Central memory CD8-positive, alpha-beta T cell (primary cell): ENCODE measurements around the gene LASP1NB.
"Not testable (repeated sequence)": the region's sequence is repeated elsewhere in the genome, so short reads cannot be mapped to it uniquely, and the experiment has no call there.

ENCODE experiments used
- ATAC-seq: fragments of 150-1000 bp; cut with Tn5 transposase; replicated peaks from 2 replicates; pipeline ENCODE4 v1.10.0; 2022; ENCODE audit warnings: mild to moderate bottlenecking, moderate FRiP score, moderate number of reproducible peaks; ENCODE audit not compliant: poor library complexity, severe bottlenecking; ENCODE audit errors: extremely low read depth
- DNase-seq, 2 donors: peaks; one replicate each; pipeline ENCODE4 v3.0.0; 2021; ENCODE audit warnings: low spot score in 2 of 2
- H3K27ac Mint-ChIP-seq: one replicate; pipeline ENCODE4 v1.8.0; 2022; ENCODE audit warnings: low read depth, mild to moderate bottlenecking, moderate library complexity, mixed read lengths
- H3K27me3 Mint-ChIP-seq: one replicate; pipeline ENCODE4 v1.8.0; 2022; ENCODE audit warnings: mixed read lengths
- H3K36me3 Mint-ChIP-seq: one replicate; pipeline ENCODE4 v1.8.0; 2022; ENCODE audit warnings: mild to moderate bottlenecking, moderate library complexity, mixed read lengths; ENCODE audit not compliant: insufficient read depth
- H3K4me1 Mint-ChIP-seq: one replicate; pipeline ENCODE4 v1.8.0; 2022; ENCODE audit warnings: mixed read lengths
- H3K4me3 Mint-ChIP-seq: one replicate; pipeline ENCODE4 v1.8.0; 2022; ENCODE audit warnings: mild to moderate bottlenecking, moderate library complexity, mixed read lengths
- H3K9me3 Mint-ChIP-seq: one replicate; pipeline ENCODE4 v1.8.0; 2022; ENCODE audit warnings: mixed read lengths

LASP1NB gene

GRCh38 chr17:38926293-38927070 is 1.1 kb downstream of the LASP1NB start:
- peak overlapping the region; percentile 66 for H3K27ac Mint-ChIP-seq

GRCh38 chr17:38930782-38931181 is 5.4 kb downstream of the LASP1NB start:
- not testable (repeated sequence) for DNase-seq, H3K36me3 Mint-ChIP-seq, H3K27ac Mint-ChIP-seq, H3K4me3 Mint-ChIP-seq, H3K27me3 Mint-ChIP-seq, ATAC-seq, H3K9me3 Mint-ChIP-seq
- H3K4me1 Mint-ChIP-seq, result peaks cover 14% of the 10 kb centered on the region

More at GRCh38 chr17:38926293-38927070, 1.1 kb downstream of the LASP1NB start:
- Mint-ChIP-seq H3K36me3 (peaks cover 7% of the 10 kb centered on the region), H3K4me3 (peak overlapping the region; percentile 59), H3K4me1 (peaks cover 38% of the 10 kb centered on the region), H3K9me3 (no peaks in the 10 kb centered on the region), H3K27me3 (no peaks in the 10 kb centered on the region)
- ATAC-seq, result no peak
- DNase-seq, result no peak

DNA sequence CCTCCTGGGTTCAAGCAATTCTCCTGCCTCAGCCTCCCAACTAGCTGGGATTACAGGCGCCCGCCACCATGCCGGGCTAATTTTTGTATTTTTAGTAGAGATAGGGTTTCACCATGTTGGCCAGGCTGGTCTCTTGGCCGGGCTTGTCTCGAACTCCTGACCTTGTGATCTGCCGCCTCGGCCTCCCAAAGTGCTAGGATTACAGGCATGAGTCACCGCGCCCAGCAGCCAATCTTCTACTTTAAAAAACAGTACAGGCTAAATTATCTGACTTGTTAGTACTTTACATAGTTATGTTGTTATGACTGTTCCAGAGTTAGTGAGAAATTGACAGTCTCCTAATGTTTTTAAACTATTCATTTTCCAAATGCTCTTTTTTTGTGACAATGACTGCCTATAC is 8.5 kb downstream of the LASP1NB start:
- DNase-seq, H3K9me3 Mint-ChIP-seq, H3K27me3 Mint-ChIP-seq, H3K36me3 Mint-ChIP-seq, H3K27ac Mint-ChIP-seq, ATAC-seq, H3K4me3 Mint-ChIP-seq, H3K4me1 Mint-ChIP-seq: not testable (repeated sequence)

DNA sequence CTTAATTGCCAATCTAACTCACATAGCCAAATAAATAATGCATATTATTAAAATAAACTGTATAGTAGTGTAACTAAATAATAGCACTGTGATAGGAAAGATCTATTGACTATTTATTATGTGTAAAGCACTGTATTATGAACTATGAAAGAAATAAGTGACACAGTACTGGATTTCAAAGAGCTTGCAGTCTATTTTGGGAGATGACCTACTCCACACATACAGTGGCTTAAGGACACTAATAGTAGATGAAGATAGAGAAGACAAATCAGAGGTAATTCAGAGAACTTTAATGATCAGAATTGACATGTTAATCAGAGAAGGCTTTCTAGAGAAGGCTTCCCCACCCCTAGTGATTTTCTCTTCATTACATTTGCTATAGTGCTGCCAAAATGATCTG is 14.6 kb downstream of the LASP1NB start:
- Mint-ChIP-seq H3K27me3 (no peaks in the 10 kb centered on the region), H3K36me3 (no peaks in the 10 kb centered on the region), H3K27ac (no peak overlapping the region), H3K4me3 (no peak overlapping the region), H3K4me1 (no peaks in the 10 kb centered on the region), H3K9me3 (no peaks in the 10 kb centered on the region)
- no peak for ATAC-seq
- DNase-seq, result no peak

- Mint-ChIP-seq H3K9me3 (no peaks in the 10 kb centered on the region), H3K4me3 (no peak overlapping the region), H3K36me3 (no peaks in the 10 kb centered on the region), H3K27me3 (no peaks in the 10 kb centered on the region), H3K4me1 (no peaks in the 10 kb centered on the region), H3K27ac (no peak overlapping the region)
- DNase-seq, result no peak
- ATAC-seq, result no peak
Observed at GRCh38 chr17:38940404-38940803, 15.0 kb downstream of the LASP1NB start.

DNA sequence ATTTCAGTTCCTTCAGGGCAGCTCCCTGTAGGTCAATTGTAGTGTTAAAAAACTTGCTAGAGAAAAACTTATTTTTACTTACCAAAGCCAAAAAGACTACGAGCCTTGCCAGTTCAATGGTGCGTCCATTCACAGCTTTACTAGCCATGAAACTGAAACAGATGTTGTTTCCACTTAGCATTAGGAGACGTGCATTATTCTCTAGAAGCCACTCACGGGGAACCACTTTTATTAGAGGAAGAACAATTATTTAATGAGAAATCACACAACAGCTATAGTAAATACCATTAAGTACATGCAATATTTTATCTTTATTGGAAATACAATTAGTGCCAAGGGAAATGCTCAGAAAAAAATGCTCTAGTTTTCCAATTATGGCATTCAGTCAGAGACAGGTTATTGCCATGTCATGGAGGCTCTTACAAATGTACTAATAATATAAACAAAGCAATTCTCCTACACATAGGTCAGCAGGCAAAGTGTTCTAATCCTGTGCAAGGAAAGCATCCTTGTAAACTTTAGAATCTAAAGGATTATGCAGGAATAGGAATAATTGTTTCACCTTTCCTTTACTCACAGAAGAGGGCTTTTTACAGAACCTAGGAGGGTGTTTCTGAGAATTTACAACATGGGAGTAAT is 17.4 kb downstream of the LASP1NB start:
- Mint-ChIP-seq H3K27ac (no peak overlapping the region), H3K27me3 (no peaks in the 10 kb centered on the region), H3K4me1 (no peaks in the 10 kb centered on the region), H3K9me3 (no peaks in the 10 kb centered on the region), H3K36me3 (no peaks in the 10 kb centered on the region), H3K4me3 (no peak overlapping the region)
- ATAC-seq, result no peak
- DNase-seq, result no peak

DNA sequence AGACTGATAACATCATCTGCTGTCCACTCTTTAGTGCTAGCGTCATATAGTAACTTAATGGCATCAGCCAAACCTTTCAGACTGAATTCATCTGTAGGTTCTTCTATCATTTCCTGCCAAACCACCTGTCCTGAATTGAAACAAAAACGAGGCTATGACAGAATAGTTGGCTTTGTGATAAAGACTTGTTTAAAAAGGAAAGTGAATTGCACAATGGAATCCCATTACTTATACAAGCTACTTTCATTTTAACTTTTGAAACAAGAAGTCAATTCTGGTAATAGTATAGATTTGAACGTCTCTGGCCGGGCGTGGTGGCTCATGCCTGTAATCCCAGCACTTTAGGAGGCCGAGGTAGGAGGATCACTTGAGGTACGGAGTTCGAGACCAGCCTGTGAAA is 18.2 kb downstream of the LASP1NB start:
- no peak overlapping the region for H3K27ac Mint-ChIP-seq
- ATAC-seq, result no peak
- no peaks in the 10 kb centered on the region for H3K36me3 Mint-ChIP-seq
- H3K4me3 Mint-ChIP-seq, result no peak overlapping the region
- no peaks in the 10 kb centered on the region for H3K27me3 Mint-ChIP-seq
- H3K4me1 Mint-ChIP-seq, result no peaks in the 10 kb centered on the region
- no peak for DNase-seq
- no peaks in the 10 kb centered on the region for H3K9me3 Mint-ChIP-seq

GRCh38 chr17:38947189-38947588 is 21.8 kb downstream of the LASP1NB start:
- no peak overlapping the region for H3K4me3 Mint-ChIP-seq
- no peaks in the 10 kb centered on the region for H3K9me3 Mint-ChIP-seq
- DNase-seq (no peak), ATAC-seq (no peak)
- no peaks in the 10 kb centered on the region for H3K27me3 Mint-ChIP-seq
- H3K27ac Mint-ChIP-seq, result no peak overlapping the region
- no peaks in the 10 kb centered on the region for H3K4me1 Mint-ChIP-seq
- H3K36me3 Mint-ChIP-seq, result no peaks in the 10 kb centered on the region

- H3K36me3 Mint-ChIP-seq, H3K4me1 Mint-ChIP-seq, H3K27me3 Mint-ChIP-seq, ATAC-seq, DNase-seq, H3K27ac Mint-ChIP-seq, H3K4me3 Mint-ChIP-seq, H3K9me3 Mint-ChIP-seq: not testable (repeated sequence)
Observed at GRCh38 chr17:38953800-38954199, 28.4 kb downstream of the LASP1NB start.

DNA sequence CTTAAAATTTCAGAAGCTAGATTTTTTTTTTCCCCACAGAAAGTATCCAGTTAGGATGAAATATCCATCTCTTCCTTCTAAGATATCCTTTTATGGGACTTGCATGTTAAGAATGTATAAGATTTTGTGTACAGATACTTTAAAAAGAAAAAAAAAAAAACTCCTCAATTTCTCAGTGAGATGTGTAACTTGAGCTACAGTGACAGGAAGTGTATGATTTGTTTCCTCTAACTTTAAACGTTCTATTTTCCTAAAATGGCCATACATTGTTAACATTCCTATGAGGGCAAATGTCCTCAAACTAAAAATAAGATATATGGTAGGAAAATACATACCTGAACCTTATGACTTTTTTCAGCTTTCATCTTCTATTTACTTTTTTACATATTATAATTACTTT is 32.9 kb downstream of the LASP1NB start:
- no peak for ATAC-seq
- H3K27me3 Mint-ChIP-seq, result no peaks in the 10 kb centered on the region

GRCh38 chr17:38958756-38959155 is 33.3 kb downstream of the LASP1NB start:
- Mint-ChIP-seq H3K4me3 (no peak overlapping the region), H3K27ac (no peak overlapping the region), H3K36me3 (no peaks in the 10 kb centered on the region), H3K9me3 (no peaks in the 10 kb centered on the region), H3K27me3 (no peaks in the 10 kb centered on the region), H3K4me1 (peaks cover 8% of the 10 kb centered on the region)
- DNase-seq (no peak), ATAC-seq (no peak)

More for the DNA sequence above, 32.9 kb downstream of the LASP1NB start:
- Mint-ChIP-seq H3K4me1 (peaks cover 8% of the 10 kb centered on the region), H3K9me3 (no peaks in the 10 kb centered on the region), H3K36me3 (no peaks in the 10 kb centered on the region), H3K27ac (no peak overlapping the region), H3K4me3 (no peak overlapping the region)
- no peak for DNase-seq

GRCh38 chr17:38959508-38959907 is 34.1 kb downstream of the LASP1NB start:
- DNase-seq (no peak), ATAC-seq (no peak)
- Mint-ChIP-seq H3K4me1 (peaks cover 8% of the 10 kb centered on the region), H3K9me3 (no peaks in the 10 kb centered on the region), H3K27ac (no peak overlapping the region), H3K36me3 (no peaks in the 10 kb centered on the region), H3K27me3 (no peaks in the 10 kb centered on the region), H3K4me3 (no peak overlapping the region)

GRCh38 chr17:38960402-38960801 is 35.0 kb downstream of the LASP1NB start:
- DNase-seq, result no peak
- peaks cover 8% of the 10 kb centered on the region for H3K4me1 Mint-ChIP-seq
- no peak overlapping the region for H3K4me3 Mint-ChIP-seq
- ATAC-seq, result peak; percentile 80
- no peak overlapping the region for H3K27ac Mint-ChIP-seq
- H3K36me3 Mint-ChIP-seq, result no peaks in the 10 kb centered on the region
- no peaks in the 10 kb centered on the region for H3K27me3 Mint-ChIP-seq
- H3K9me3 Mint-ChIP-seq, result no peaks in the 10 kb centered on the region
